ENCODE measurements around the gene LIN52. TPM values are rescaled to one million over a fixed set of nuclear protein-coding genes. Genes with fewer than 3 reads are reported as not detected.
A peak's percentile ranks its signal among the peaks of the same experiment; 100 is the strongest.

The LIN52 gene
- total and polyA plus RNA-seq, 2 of the 8 experiments (the other 6 are each of a cell fraction or from before 2014, with no cell fraction given) = 6.8 to 11.6 TPM

- Histone ChIP-seq H3K9me3 (ENCODE audit: insufficient read depth in 2 of 2, low read depth in 1 of 2, low read length in 1 of 2) (no peaks in the 10 kb centered on the region), H3K4me3 (ENCODE audit: extremely low read depth in 1 of 4, insufficient read depth in 2 of 4, low read depth in 3 of 4, low read length in 4 of 4) (no peak overlapping the region), H3K79me2 (ENCODE audit: control insufficient read depth in 1 of 2, insufficient read depth in 2 of 2, low read length in 2 of 2) (no peaks in the 10 kb centered on the region), H2BK5ac (ENCODE audit: low read depth, low read length) (no peak overlapping the region), H3K23me2 (ENCODE audit: low read depth, low read length) (peaks cover 14% of the 10 kb centered on the region; the same call in 1 of the 2 replicates), H4K5ac (ENCODE audit: insufficient read length, low read depth, low read length) (no peak overlapping the region), H4K91ac (replicated peaks; ENCODE audit: insufficient read length, low read length) (no peak overlapping the region), H3K4me1 (replicated peaks in 1 of 4; ENCODE audit: control insufficient read depth in 3 of 4, insufficient read depth in 4 of 4, low read length in 3 of 4) (peaks cover 6 to 31% (median 12%) of the 10 kb centered on the region in 4 experiments), H2AFZ (ENCODE audit: low read length) (no peak overlapping the region), H3K14ac (ENCODE audit: insufficient read length) (no peak overlapping the region), H2AK5ac (ENCODE audit: low read depth, low read length) (no peak overlapping the region), H4K20me1 (replicated peaks in 1 of 2; ENCODE audit: control insufficient read depth in 1 of 2, insufficient read depth in 2 of 2, low read length in 2 of 2) (peaks cover 0 to 2% of the 10 kb centered on the region in 2 experiments), H3K18ac (ENCODE audit: extremely low read depth, low read length) (no peak overlapping the region), H3K56ac (replicated peaks; ENCODE audit: insufficient read length, low read depth, low read length) (no peak overlapping the region), H4K8ac (ENCODE audit: extremely low read depth, insufficient read depth, low read length) (no peak overlapping the region; the same call in 1 of the 2 replicates), H3K4ac (replicated peaks; ENCODE audit: insufficient read length, low read depth, low read length) (no peak overlapping the region), H3K23ac (ENCODE audit: insufficient read length) (no peak overlapping the region), H2BK120ac (replicated peaks; ENCODE audit: low read depth, low read length) (no peak overlapping the region), H2BK12ac (ENCODE audit: low read depth, low read length) (0 out of 2 replicates have a peak overlapping the region, but pooled peaks have one; percentile 33), H2BK20ac (ENCODE audit: low read length) (no peak overlapping the region), H3K9ac (replicated peaks in 1 of 4; ENCODE audit: extremely low read depth in 1 of 4, low read depth in 3 of 4, low read length in 3 of 4) (no peak overlapping the region), H3K27ac (ENCODE audit: low read depth, low read length) (no peak overlapping the region), H3K27me3 (replicated peaks in 1 of 4; ENCODE audit: control insufficient read depth in 3 of 4, extremely low read depth in 1 of 4, insufficient read depth in 3 of 4, low read length in 3 of 4) (peaks cover 33 to 52% (median 43%) of the 10 kb centered on the region in 4 experiments), H3K36me3 (ENCODE audit: control insufficient read depth in 2 of 4, insufficient read depth in 4 of 4, low read length in 3 of 4) (peaks cover 0 to 7% (median 0%) of the 10 kb centered on the region in 4 experiments; a peak in 1 of 8 replicates), H3K79me1 (ENCODE audit: low read depth, low read length) (no peaks in the 10 kb centered on the region; the same call in 1 of the 2 replicates), H2BK15ac (ENCODE audit: low read length) (no peak overlapping the region), H3K4me2 (ENCODE audit: insufficient read depth in 1 of 2, low read depth in 2 of 2, low read length in 2 of 2) (no peak overlapping the region)
- 84% methylated on average over 7 of the region's 7 CpGs; no CpG with 5 or more reads in 1 of the 2 experiments for WGBS, 2 experiments (ENCODE audit: extremely low coverage in 1 of 2, insufficient coverage in 1 of 2, insufficient read length in 1 of 2, insufficient replicate concordance in 2 of 2, low coverage in 1 of 2, low lambda C conversion rate in 2 of 2, missing lambda C conversion rate in 1 of 2)
- ChIA-PET POLR2A (ENCODE audit: partially characterized antibody) (interaction anchor here (1.0 kb wide), 1 partner anchor 12 kb away, joined by 3 read pairs; no protein-coding TSS in a partner anchor), CTCF (ENCODE audit: partially characterized antibody) (interaction anchor here (0.7 to 12.4 kb wide), 10 partner anchors 11 to 328 kb away, joined by 3 to 139 read pairs (median 12); no protein-coding TSS in a partner anchor)
- FAIRE-seq (no peak), DNase-seq (ENCODE audit: low read depth in 1 of 2, low spot score in 2 of 2) (no peak)
- TF ChIP-seq JUND (IDR thresholded peaks at IDR 0.05; ENCODE audit: low read length) = no peak
- no peak for TF ChIP-seq SP1 (IDR thresholded peaks at IDR 0.05; ENCODE audit: low read depth, low read length)
- no peak for TF ChIP-seq EZH2 (IDR thresholded peaks at IDR 0.05; ENCODE audit: low read depth, low read length, severe bottlenecking)
- TF ChIP-seq GABPA (IDR thresholded peaks at IDR 0.05; ENCODE audit: borderline replicate concordance, insufficient read depth, low read length) = no peak
- TF ChIP-seq CBX5 (IDR thresholded peaks at IDR 0.05; ENCODE audit: low read depth, low read length) = no peak
These were observed 160.5 kb downstream of the LIN52 start for GRCh38 chr14:74245292-74245691.

Data from H1 (cell line).